GM23338 (cell line): ENCODE data around the gene PLIN4. TPM values are rescaled to one million over a fixed set of nuclear protein-coding genes. Genes with fewer than 3 reads are reported as not detected.

ENCODE experiments used
- ATAC-seq: fragments of 200-7000 bp; cut with Tn5 transposase; 3 replicates; pipeline ENCODE4 v1.9.1; 2020
- DNase-seq: peaks from one replicate; pipeline ENCODE4 v3.0.0-alpha.2; 2015; ENCODE audit warnings: low spot score
- H2AFZ ChIP-seq: fragments of 200-600 bp; sonication (generic); 2 replicates; pipeline ENCODE4 v1.8.0; 2016; ENCODE audit warnings: antibody characterized with exemption, mild to moderate bottlenecking, moderate library complexity
- H3F3A ChIP-seq: fragments of 200-600 bp; sonication (generic); replicated peaks from 2 replicates; pipeline ENCODE4 v1.8.0; 2017; ENCODE audit warnings: antibody characterized with exemption, mixed run types, low read depth
- H3K27ac ChIP-seq: fragments of 200-600 bp; sonication (generic); 2 replicates; pipeline ENCODE4 v1.6.1; 2016; ENCODE audit warnings: low read depth
- H3K27me3 ChIP-seq: fragments of 200-600 bp; sonication (generic); 2 replicates; pipeline ENCODE4 v1.8.0; 2016; ENCODE audit warnings: mild to moderate bottlenecking, mixed run types, moderate library complexity; ENCODE audit not compliant: insufficient read depth
- H3K36me3 ChIP-seq: fragments of 200-600 bp; sonication (generic); 2 replicates; pipeline ENCODE4 v1.8.0; 2016; ENCODE audit warnings: mild to moderate bottlenecking; ENCODE audit not compliant: insufficient read depth
- H3K4me1 ChIP-seq: fragments of 200-600 bp; sonication (generic); 2 replicates; pipeline ENCODE4 v1.8.0; 2016; ENCODE audit warnings: mild to moderate bottlenecking, moderate library complexity; ENCODE audit not compliant: insufficient read depth
- H3K4me2 ChIP-seq: fragments of 200-600 bp; sonication (generic); 2 replicates; pipeline ENCODE4 v1.7.1; 2017; ENCODE audit warnings: mixed run types
- H3K4me3 ChIP-seq: fragments of 200-600 bp; sonication (generic); 2 replicates; pipeline ENCODE4 v1.6.1; 2016; ENCODE audit warnings: mixed run types
- H3K79me2 ChIP-seq: fragments of 200-600 bp; sonication (generic); replicated peaks from 2 replicates; pipeline ENCODE4 v1.8.0; 2017; ENCODE audit warnings: mild to moderate bottlenecking; ENCODE audit not compliant: insufficient read depth
- H3K9me2 ChIP-seq: fragments of 200-600 bp; sonication (generic); 2 replicates; pipeline ENCODE4 v1.8.0; 2017; ENCODE audit not compliant: insufficient read depth
- H4K20me1 ChIP-seq: fragments of 200-600 bp; sonication (generic); replicated peaks from 2 replicates; pipeline ENCODE4 v1.8.0; 2017; ENCODE audit warnings: mild to moderate bottlenecking; ENCODE audit not compliant: insufficient read depth
- H3K27ac Mint-ChIP-seq: 2 replicates; pipeline ENCODE4 v1.8.0; 2020; ENCODE audit warnings: inconsistent platforms, mild to moderate bottlenecking, moderate library complexity, mixed read lengths
- H3K27me3 Mint-ChIP-seq: 3 replicates; pipeline ENCODE4 v1.8.0; 2022; ENCODE audit warnings: low read depth, mild to moderate bottlenecking, moderate library complexity, mixed read lengths, inconsistent platforms; ENCODE audit not compliant: insufficient read depth, poor library complexity
- H3K36me3 Mint-ChIP-seq: 3 replicates; pipeline ENCODE4 v1.8.0; 2021; ENCODE audit warnings: low read depth, mild to moderate bottlenecking, inconsistent platforms, moderate library complexity, mixed read lengths
- H3K4me1 Mint-ChIP-seq: 3 replicates; pipeline ENCODE4 v1.8.0; 2020; ENCODE audit warnings: mild to moderate bottlenecking, inconsistent platforms, mixed read lengths
- H3K4me3 Mint-ChIP-seq: 3 replicates; pipeline ENCODE4 v1.8.0; 2021; ENCODE audit warnings: moderate library complexity, mild to moderate bottlenecking, inconsistent platforms, mixed read lengths
- H3K9me3 Mint-ChIP-seq: 3 replicates; pipeline ENCODE4 v1.8.0; 2020; ENCODE audit warnings: moderate library complexity, mild to moderate bottlenecking, inconsistent platforms, mixed read lengths
- CREB1 ChIP-seq: fragments of 250-450 bp; sonication (Bioruptor Pico); IDR thresholded peaks from 2 replicates; pipeline ENCODE4 v1.5.0; 2020; ENCODE audit warnings: low read depth, mild to moderate bottlenecking, moderate library complexity
- EZH2 ChIP-seq: fragments of 200-600 bp; sonication (generic); IDR thresholded peaks from one replicate; pipeline ENCODE4 v1.8.0; 2017; ENCODE audit warnings: antibody characterized with exemption, mild to moderate bottlenecking, low read depth; ENCODE audit not compliant: unreplicated experiment
- EZH2phosphoT487 ChIP-seq: fragments of 200-600 bp; sonication (generic); IDR thresholded peaks from one replicate; pipeline ENCODE4 v1.8.1; 2018; ENCODE audit warnings: antibody characterized with exemption; ENCODE audit not compliant: unreplicated experiment
- JUNB ChIP-seq: IDR thresholded peaks from one replicate; pipeline ENCODE4 v1.6.1; 2016; ENCODE audit warnings: antibody characterized with exemption; ENCODE audit not compliant: unreplicated experiment
- NANOG ChIP-seq: IDR thresholded peaks from 2 replicates; pipeline ENCODE4 v1.6.1; 2016; ENCODE audit warnings: antibody characterized with exemption, borderline replicate concordance
- POLR2AphosphoS5 ChIP-seq: IDR thresholded peaks from 2 replicates; pipeline ENCODE4 v1.6.1; 2016; ENCODE audit warnings: antibody characterized with exemption, low read depth
- STAT1 ChIP-seq: IDR thresholded peaks from one replicate; pipeline ENCODE4 v1.6.1; 2016; ENCODE audit warnings: antibody characterized with exemption; ENCODE audit not compliant: unreplicated experiment
- ZNF114 ChIP-seq: fragments of 250-450 bp; sonication (Bioruptor Pico); IDR thresholded peaks from 2 replicates; pipeline ENCODE4 v1.5.0; 2020; ENCODE audit warnings: mild to moderate bottlenecking, moderate library complexity
- ZNF331 ChIP-seq: fragments of 250-450 bp; sonication (Bioruptor Pico); IDR thresholded peaks from 2 replicates; pipeline ENCODE4 v1.5.0; 2020; ENCODE audit warnings: low read depth, mild to moderate bottlenecking, moderate library complexity
- polyA plus RNA-seq: library from polyadenylated mRNA; unstranded; fragments of >200 nt; fragmentation: Nextera tagmentation; extraction: Ambion mirVana; gene quantifications from 2 replicates; pipeline ENCODE4 v1.2.1, GENCODE V29; 2016
- total RNA-seq: library from RNA; depleted of rRNA; stranded (reverse); fragments of >200 nt; shearing (Covaris generic); gene quantifications from 2 replicates; pipeline ENCODE4 v1.2.3, GENCODE V29; 2014
- TF ChIP-seq, protein P1 (sequence below), 2 experiments: fragments of 200-600 bp in 1 of 2; sonication (generic) in 1 of 2; conservative IDR thresholded peaks; 2 replicates each; pipeline versions ENCODE4 v1.5.1 to v1.6.1; 2016 to 2017; ENCODE audit warnings: antibody characterized with exemption in 2 of 2, low read depth in 2 of 2, mild to moderate bottlenecking in 2 of 2, moderate library complexity in 1 of 2
- TF ChIP-seq, protein P2 (sequence below): IDR thresholded peaks from 2 replicates; pipeline ENCODE4 v1.6.1; 2016; ENCODE audit warnings: antibody characterized with exemption
- TF ChIP-seq, protein P3 (sequence below): IDR thresholded peaks from one replicate; pipeline ENCODE4 v1.6.1; 2018; ENCODE audit warnings: antibody characterized with exemption; ENCODE audit not compliant: unreplicated experiment
- TF ChIP-seq, protein P4 (sequence below): fragments of 250-450 bp; sonication (Bioruptor Pico); IDR thresholded peaks from 2 replicates; pipeline ENCODE4 v1.5.0; 2020; ENCODE audit warnings: mild to moderate bottlenecking, moderate library complexity

Gene PLIN4
- total and polyA plus RNA-seq, 2 experiments from 2014 or later: 0.19 to 0.59 TPM

DNA sequence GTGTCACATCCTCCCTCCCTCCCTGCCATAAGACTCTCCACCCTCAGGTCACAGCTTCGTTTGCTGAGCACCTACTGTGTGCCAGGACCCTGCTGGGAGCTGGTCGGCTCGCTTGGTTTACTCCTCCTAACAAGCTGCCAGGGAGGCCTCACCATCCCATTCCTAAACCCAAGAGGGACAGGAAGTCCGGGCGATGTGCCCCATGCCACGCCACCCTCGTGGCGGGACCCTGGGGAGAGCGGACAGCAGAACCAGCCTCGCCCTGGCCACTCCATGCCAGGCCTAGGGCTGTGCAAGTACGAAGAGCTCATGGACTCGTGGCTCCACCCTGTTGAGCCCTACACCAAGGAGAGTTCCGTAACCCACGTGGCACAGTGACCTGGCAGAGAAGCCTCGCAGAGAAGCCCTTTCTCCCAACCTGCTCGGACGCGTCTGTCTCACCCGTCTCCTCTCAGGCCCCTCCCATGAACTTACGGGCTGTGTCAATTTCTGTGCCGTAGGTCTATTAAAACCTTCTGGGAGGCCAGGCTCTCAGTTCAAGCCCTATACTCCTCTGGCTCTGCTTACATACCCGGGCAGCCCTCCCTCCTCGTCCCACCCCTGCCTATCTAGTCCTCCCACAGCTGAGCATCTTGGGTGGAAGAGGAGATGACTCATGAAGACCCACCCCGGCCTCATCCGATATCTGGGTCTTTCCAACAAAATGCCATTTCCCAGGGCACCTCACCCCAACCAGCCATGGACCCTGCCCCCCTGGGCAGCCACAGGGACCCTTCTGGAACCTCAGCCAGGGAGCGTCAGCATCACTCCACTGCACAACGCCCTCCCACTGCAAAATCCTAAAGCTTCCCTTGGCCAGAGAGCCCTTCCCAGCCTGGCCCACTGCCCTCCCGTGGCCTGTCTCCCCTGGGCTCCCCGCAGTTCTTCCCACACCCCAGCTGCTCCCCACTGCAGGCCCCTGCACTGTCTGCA, 63.3 kb downstream of the PLIN4 start:
- TF ChIP-seq POLR2AphosphoS5: no peak
- TF ChIP-seq NANOG: no peak
- TF ChIP-seq JUNB: no peak
- TF ChIP-seq, protein P1, sequence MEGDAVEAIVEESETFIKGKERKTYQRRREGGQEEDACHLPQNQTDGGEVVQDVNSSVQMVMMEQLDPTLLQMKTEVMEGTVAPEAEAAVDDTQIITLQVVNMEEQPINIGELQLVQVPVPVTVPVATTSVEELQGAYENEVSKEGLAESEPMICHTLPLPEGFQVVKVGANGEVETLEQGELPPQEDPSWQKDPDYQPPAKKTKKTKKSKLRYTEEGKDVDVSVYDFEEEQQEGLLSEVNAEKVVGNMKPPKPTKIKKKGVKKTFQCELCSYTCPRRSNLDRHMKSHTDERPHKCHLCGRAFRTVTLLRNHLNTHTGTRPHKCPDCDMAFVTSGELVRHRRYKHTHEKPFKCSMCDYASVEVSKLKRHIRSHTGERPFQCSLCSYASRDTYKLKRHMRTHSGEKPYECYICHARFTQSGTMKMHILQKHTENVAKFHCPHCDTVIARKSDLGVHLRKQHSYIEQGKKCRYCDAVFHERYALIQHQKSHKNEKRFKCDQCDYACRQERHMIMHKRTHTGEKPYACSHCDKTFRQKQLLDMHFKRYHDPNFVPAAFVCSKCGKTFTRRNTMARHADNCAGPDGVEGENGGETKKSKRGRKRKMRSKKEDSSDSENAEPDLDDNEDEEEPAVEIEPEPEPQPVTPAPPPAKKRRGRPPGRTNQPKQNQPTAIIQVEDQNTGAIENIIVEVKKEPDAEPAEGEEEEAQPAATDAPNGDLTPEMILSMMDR (conservative IDR thresholded peaks at IDR 0.05; ENCODE audit: low read depth in 2 of 2): no peak
- TF ChIP-seq, protein P2, sequence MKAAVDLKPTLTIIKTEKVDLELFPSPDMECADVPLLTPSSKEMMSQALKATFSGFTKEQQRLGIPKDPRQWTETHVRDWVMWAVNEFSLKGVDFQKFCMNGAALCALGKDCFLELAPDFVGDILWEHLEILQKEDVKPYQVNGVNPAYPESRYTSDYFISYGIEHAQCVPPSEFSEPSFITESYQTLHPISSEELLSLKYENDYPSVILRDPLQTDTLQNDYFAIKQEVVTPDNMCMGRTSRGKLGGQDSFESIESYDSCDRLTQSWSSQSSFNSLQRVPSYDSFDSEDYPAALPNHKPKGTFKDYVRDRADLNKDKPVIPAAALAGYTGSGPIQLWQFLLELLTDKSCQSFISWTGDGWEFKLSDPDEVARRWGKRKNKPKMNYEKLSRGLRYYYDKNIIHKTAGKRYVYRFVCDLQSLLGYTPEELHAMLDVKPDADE: no peak
- no peak for TF ChIP-seq CREB1 (CRISPR knock-in tag)
- TF ChIP-seq, protein P3, sequence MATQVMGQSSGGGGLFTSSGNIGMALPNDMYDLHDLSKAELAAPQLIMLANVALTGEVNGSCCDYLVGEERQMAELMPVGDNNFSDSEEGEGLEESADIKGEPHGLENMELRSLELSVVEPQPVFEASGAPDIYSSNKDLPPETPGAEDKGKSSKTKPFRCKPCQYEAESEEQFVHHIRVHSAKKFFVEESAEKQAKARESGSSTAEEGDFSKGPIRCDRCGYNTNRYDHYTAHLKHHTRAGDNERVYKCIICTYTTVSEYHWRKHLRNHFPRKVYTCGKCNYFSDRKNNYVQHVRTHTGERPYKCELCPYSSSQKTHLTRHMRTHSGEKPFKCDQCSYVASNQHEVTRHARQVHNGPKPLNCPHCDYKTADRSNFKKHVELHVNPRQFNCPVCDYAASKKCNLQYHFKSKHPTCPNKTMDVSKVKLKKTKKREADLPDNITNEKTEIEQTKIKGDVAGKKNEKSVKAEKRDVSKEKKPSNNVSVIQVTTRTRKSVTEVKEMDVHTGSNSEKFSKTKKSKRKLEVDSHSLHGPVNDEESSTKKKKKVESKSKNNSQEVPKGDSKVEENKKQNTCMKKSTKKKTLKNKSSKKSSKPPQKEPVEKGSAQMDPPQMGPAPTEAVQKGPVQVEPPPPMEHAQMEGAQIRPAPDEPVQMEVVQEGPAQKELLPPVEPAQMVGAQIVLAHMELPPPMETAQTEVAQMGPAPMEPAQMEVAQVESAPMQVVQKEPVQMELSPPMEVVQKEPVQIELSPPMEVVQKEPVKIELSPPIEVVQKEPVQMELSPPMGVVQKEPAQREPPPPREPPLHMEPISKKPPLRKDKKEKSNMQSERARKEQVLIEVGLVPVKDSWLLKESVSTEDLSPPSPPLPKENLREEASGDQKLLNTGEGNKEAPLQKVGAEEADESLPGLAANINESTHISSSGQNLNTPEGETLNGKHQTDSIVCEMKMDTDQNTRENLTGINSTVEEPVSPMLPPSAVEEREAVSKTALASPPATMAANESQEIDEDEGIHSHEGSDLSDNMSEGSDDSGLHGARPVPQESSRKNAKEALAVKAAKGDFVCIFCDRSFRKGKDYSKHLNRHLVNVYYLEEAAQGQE: no peak
- no peak for TF ChIP-seq STAT1
- no peak for TF ChIP-seq EZH2phosphoT487
- TF ChIP-seq, protein P4, sequence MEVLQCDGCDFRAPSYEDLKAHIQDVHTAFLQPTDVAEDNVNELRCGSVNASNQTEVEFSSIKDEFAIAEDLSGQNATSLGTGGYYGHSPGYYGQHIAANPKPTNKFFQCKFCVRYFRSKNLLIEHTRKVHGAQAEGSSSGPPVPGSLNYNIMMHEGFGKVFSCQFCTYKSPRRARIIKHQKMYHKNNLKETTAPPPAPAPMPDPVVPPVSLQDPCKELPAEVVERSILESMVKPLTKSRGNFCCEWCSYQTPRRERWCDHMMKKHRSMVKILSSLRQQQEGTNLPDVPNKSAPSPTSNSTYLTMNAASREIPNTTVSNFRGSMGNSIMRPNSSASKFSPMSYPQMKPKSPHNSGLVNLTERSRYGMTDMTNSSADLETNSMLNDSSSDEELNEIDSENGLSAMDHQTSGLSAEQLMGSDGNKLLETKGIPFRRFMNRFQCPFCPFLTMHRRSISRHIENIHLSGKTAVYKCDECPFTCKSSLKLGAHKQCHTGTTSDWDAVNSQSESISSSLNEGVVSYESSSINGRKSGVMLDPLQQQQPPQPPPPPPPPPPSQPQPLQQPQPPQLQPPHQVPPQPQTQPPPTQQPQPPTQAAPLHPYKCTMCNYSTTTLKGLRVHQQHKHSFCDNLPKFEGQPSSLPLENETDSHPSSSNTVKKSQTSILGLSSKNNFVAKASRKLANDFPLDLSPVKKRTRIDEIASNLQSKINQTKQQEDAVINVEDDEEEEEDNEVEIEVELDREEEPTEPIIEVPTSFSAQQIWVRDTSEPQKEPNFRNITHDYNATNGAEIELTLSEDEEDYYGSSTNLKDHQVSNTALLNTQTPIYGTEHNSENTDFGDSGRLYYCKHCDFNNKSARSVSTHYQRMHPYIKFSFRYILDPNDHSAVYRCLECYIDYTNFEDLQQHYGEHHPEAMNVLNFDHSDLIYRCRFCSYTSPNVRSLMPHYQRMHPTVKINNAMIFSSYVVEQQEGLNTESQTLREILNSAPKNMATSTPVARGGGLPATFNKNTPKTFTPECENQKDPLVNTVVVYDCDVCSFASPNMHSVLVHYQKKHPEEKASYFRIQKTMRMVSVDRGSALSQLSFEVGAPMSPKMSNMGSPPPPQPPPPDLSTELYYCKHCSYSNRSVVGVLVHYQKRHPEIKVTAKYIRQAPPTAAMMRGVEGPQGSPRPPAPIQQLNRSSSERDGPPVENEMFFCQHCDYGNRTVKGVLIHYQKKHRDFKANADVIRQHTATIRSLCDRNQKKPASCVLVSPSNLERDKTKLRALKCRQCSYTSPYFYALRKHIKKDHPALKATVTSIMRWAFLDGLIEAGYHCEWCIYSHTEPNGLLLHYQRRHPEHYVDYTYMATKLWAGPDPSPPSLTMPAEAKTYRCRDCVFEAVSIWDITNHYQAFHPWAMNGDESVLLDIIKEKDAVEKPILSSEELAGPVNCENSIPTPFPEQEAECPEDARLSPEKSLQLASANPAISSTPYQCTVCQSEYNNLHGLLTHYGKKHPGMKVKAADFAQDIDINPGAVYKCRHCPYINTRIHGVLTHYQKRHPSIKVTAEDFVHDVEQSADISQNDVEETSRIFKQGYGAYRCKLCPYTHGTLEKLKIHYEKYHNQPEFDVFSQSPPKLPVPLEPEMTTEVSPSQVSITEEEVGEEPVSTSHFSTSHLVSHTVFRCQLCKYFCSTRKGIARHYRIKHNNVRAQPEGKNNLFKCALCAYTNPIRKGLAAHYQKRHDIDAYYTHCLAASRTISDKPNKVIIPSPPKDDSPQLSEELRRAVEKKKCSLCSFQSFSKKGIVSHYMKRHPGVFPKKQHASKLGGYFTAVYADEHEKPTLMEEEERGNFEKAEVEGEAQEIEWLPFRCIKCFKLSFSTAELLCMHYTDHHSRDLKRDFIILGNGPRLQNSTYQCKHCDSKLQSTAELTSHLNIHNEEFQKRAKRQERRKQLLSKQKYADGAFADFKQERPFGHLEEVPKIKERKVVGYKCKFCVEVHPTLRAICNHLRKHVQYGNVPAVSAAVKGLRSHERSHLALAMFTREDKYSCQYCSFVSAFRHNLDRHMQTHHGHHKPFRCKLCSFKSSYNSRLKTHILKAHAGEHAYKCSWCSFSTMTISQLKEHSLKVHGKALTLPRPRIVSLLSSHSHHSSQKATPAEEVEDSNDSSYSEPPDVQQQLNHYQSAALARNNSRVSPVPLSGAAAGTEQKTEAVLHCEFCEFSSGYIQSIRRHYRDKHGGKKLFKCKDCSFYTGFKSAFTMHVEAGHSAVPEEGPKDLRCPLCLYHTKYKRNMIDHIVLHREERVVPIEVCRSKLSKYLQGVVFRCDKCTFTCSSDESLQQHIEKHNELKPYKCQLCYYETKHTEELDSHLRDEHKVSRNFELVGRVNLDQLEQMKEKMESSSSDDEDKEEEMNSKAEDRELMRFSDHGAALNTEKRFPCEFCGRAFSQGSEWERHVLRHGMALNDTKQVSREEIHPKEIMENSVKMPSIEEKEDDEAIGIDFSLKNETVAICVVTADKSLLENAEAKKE: no peak
- no peak for TF ChIP-seq ZNF114 (CRISPR knock-in tag)
- no peak for TF ChIP-seq ZNF331 (CRISPR knock-in tag)
- TF ChIP-seq EZH2: no peak
- H2AFZ ChIP-seq: no peak overlapping the region
- Mint-ChIP-seq H3K4me1 (peaks cover 11% of the 10 kb centered on the region), H3K27me3 (peaks cover 28% of the 10 kb centered on the region), H3K9me3 (no peaks in the 10 kb centered on the region; the same call in 2 of the 3 replicates), H3K36me3 (peaks cover 14% of the 10 kb centered on the region; the same call in 2 of the 3 replicates), H3K4me3 (no peak overlapping the region), H3K27ac (no peak overlapping the region)
- no peak overlapping the region for H3K27ac ChIP-seq
- 0 out of 2 replicates have a peak, but pooled peaks cover 4% of the 10 kb centered on the region for H3K79me2 ChIP-seq
- H3K4me2 ChIP-seq: no peak overlapping the region
- peaks cover 4% of the 10 kb centered on the region for H4K20me1 ChIP-seq
- H3K27me3 ChIP-seq: no peaks in the 10 kb centered on the region
- no peaks in the 10 kb centered on the region for H3K36me3 ChIP-seq
- H3K9me2 ChIP-seq: no peaks in the 10 kb centered on the region
- DNase-seq (no peak), ATAC-seq (no peak)
- H3K4me1 ChIP-seq: peaks cover 12% of the 10 kb centered on the region
- no peaks in the 10 kb centered on the region for H3F3A ChIP-seq
- H3K4me3 ChIP-seq: no peak overlapping the region
